PC-3 (cell line): ENCODE data around the gene TCERG1L. TPM values are rescaled to one million over a fixed set of nuclear protein-coding genes. Genes with fewer than 3 reads are reported as not detected.

Experiments
- ATAC-seq: fragments of 200-7000 bp; cut with Tn5 transposase; 2 replicates; pipeline ENCODE4 v1.9.1; 2020; ENCODE audit warnings: mild to moderate bottlenecking, moderate library complexity
- BruUV-seq: library from RNA; stranded (reverse); fragments of 400-500 nt; replicated peaks from 2 replicates; lab custom pipeline; 2021; lab: Mats Ljungman, UMichigan
- CTCF ChIA-PET: fragments of 300-600 bp; sonication (Branson Sonifier 250); formaldehyde crosslinking; loops from one replicate; lab custom pipeline; 2022; ENCODE audit warnings: antibody characterized with exemption; lab: Charles Lee
- POLR2A ChIA-PET: fragments of 300-600 bp; sonication (Branson Sonifier 250); formaldehyde crosslinking; loops from one replicate; lab custom pipeline; 2022; ENCODE audit warnings: antibody characterized with exemption; ENCODE audit not compliant: unreplicated experiment; lab: Charles Lee
- DNase-seq: peaks from one replicate; pipeline ENCODE4 v3.0.0-alpha.2; 2015
- H2AFZ ChIP-seq: fragments of 300-600 bp; sonication (generic); 2 replicates; pipeline ENCODE4 v1.6.0; 2016; ENCODE audit warnings: antibody characterized with exemption, low read length
- H3F3A ChIP-seq: fragments of 300-600 bp; sonication (generic); one replicate; pipeline ENCODE4 v1.6.0; 2017; ENCODE audit warnings: antibody characterized with exemption, low read length, control low read depth, mild to moderate bottlenecking; ENCODE audit not compliant: unreplicated experiment
- H3K27ac ChIP-seq: fragments of 300-600 bp; sonication (generic); 2 replicates; pipeline ENCODE4 v1.5.1; 2016; ENCODE audit warnings: mild to moderate bottlenecking, low read length
- H3K27me3 ChIP-seq: fragments of 300-600 bp; sonication (generic); 2 replicates; pipeline ENCODE4 v1.6.1; 2016; ENCODE audit warnings: low read length, mixed read lengths
- H3K36me3 ChIP-seq: fragments of 300-600 bp; sonication (generic); 2 replicates; pipeline ENCODE4 v1.6.1; 2016; ENCODE audit warnings: low read depth, mixed run types, low read length, mixed read lengths
- H3K4me1 ChIP-seq: fragments of 300-600 bp; sonication (generic); 2 replicates; pipeline ENCODE4 v1.5.1; 2016; ENCODE audit warnings: low read length; ENCODE audit not compliant: insufficient read depth
- H3K4me2 ChIP-seq: fragments of 300-600 bp; sonication (generic); 2 replicates; pipeline ENCODE4 v1.6.0; 2016; ENCODE audit warnings: low read length
- H3K4me3 ChIP-seq: fragments of 300-600 bp; sonication (generic); 2 replicates; pipeline ENCODE4 v1.5.1; 2016; ENCODE audit warnings: mild to moderate bottlenecking, low read length, mixed read lengths
- H3K79me2 ChIP-seq: fragments of 300-600 bp; sonication (generic); 2 replicates; pipeline ENCODE4 v1.6.1; 2017; ENCODE audit warnings: low read length, mixed read lengths
- H3K9ac ChIP-seq: fragments of 300-600 bp; sonication (generic); 2 replicates; pipeline ENCODE4 v1.6.0; 2016; ENCODE audit warnings: mild to moderate bottlenecking, low read length
- H3K9me2 ChIP-seq: fragments of 300-600 bp; sonication (generic); replicated peaks from 2 replicates; pipeline ENCODE4 v1.6.1; 2016; ENCODE audit warnings: mixed run types, low read length, mixed read lengths
- H3K9me3 ChIP-seq: fragments of 300-600 bp; sonication (generic); 2 replicates; pipeline ENCODE4 v1.6.1; 2016; ENCODE audit warnings: low read length, mixed read lengths
- H4K20me1 ChIP-seq: fragments of 300-600 bp; sonication (generic); 2 replicates; pipeline ENCODE4 v1.6.1; 2016; ENCODE audit warnings: low read length, mixed read lengths
- CTCF ChIP-seq: fragments of 300-600 bp; sonication (generic); conservative IDR thresholded peaks from 2 replicates; pipeline ENCODE4 v1.5.1; 2017; ENCODE audit warnings: antibody characterized with exemption, low read depth, mild to moderate bottlenecking, low read length
- EZH2 ChIP-seq: fragments of 300-600 bp; sonication (generic); IDR thresholded peaks from one replicate; pipeline ENCODE4 v1.6.1; 2017; ENCODE audit warnings: antibody characterized with exemption, mild to moderate bottlenecking, low read length; ENCODE audit not compliant: unreplicated experiment
- EZH2phosphoT487 ChIP-seq: fragments of 300-600 bp; sonication (generic); IDR thresholded peaks from 2 replicates; pipeline ENCODE4 v1.6.1; 2018; ENCODE audit warnings: mild to moderate bottlenecking, antibody characterized with exemption, low read length, borderline replicate concordance
- intact Hi-C: fragments of 100-400 bp; cut with micrococcal nuclease; formaldehyde crosslinking; loops from 2 replicates; pipeline ENCODE4 v1.9.0; 2023
- total RNA-seq: library from RNA; depleted of rRNA; stranded (reverse); fragments of >200 nt; gene quantifications from 2 replicates; pipeline ENCODE4 v1.2.3, GENCODE V29; 2014

TCERG1L gene
- total RNA-seq, 1 experiment from 2014 or later, result not detected

GRCh38 chr10:131202990-131203389 lies 108.5 kb downstream of the TCERG1L start:
- Histone ChIP-seq H3K4me3 (no peak overlapping the region), H3K4me2 (no peak overlapping the region), H2AFZ (no peak overlapping the region), H4K20me1 (no peaks in the 10 kb centered on the region), H3K27me3 (no peaks in the 10 kb centered on the region), H3K9ac (no peak overlapping the region), H3F3A (no peaks in the 10 kb centered on the region), H3K9me2 (no peaks in the 10 kb centered on the region), H3K36me3 (no peaks in the 10 kb centered on the region), H3K4me1 (no peaks in the 10 kb centered on the region), H3K27ac (no peak overlapping the region), H3K9me3 (no peaks in the 10 kb centered on the region), H3K79me2 (no peaks in the 10 kb centered on the region)
- ChIA-PET POLR2A (no interaction called here), CTCF (no interaction called here)
- DNase-seq (no peak), ATAC-seq (no peak)
- intact Hi-C loops, result no loop called here
- TF ChIP-seq EZH2 (no peak), CTCF (no peak), EZH2phosphoT487 (no peak)
- BruUV-seq, result no TSS peak

- BruUV-seq, result no TSS peak
- TF ChIP-seq CTCF, result no peak
- no peak for TF ChIP-seq EZH2
- no peak for TF ChIP-seq EZH2phosphoT487
- Histone ChIP-seq H3F3A (no peaks in the 10 kb centered on the region), H3K27ac (no peak overlapping the region), H3K27me3 (no peaks in the 10 kb centered on the region), H3K79me2 (no peaks in the 10 kb centered on the region), H2AFZ (no peak overlapping the region), H3K36me3 (no peaks in the 10 kb centered on the region), H4K20me1 (no peaks in the 10 kb centered on the region), H3K4me3 (no peak overlapping the region), H3K4me1 (no peaks in the 10 kb centered on the region), H3K9ac (no peak overlapping the region), H3K4me2 (no peak overlapping the region), H3K9me2 (no peaks in the 10 kb centered on the region), H3K9me3 (no peaks in the 10 kb centered on the region)
- no peak for ATAC-seq
- intact Hi-C loops, result no loop called here
- POLR2A ChIA-PET, result no interaction called here
- CTCF ChIA-PET, result no interaction called here
- no peak for DNase-seq
Observed at GRCh38 chr10:131201741-131202515, 109.6 kb downstream of the TCERG1L start.

GRCh38 chr10:131200856-131201470 lies 110.6 kb downstream of the TCERG1L start:
- CTCF ChIA-PET, result no interaction called here
- Histone ChIP-seq H3K36me3 (no peaks in the 10 kb centered on the region), H4K20me1 (no peaks in the 10 kb centered on the region), H3K4me3 (no peak overlapping the region), H2AFZ (no peak overlapping the region), H3K27me3 (no peaks in the 10 kb centered on the region), H3F3A (no peaks in the 10 kb centered on the region), H3K79me2 (no peaks in the 10 kb centered on the region), H3K4me1 (no peaks in the 10 kb centered on the region), H3K27ac (no peak overlapping the region), H3K9me3 (no peaks in the 10 kb centered on the region), H3K9me2 (no peaks in the 10 kb centered on the region), H3K9ac (no peak overlapping the region), H3K4me2 (no peak overlapping the region)
- intact Hi-C loops, result no loop called here
- TF ChIP-seq EZH2phosphoT487 (no peak), CTCF (no peak), EZH2 (no peak)
- BruUV-seq, result no TSS peak
- no peak for DNase-seq
- ATAC-seq, result no peak
- POLR2A ChIA-PET, result no interaction called here
